ENCODE results near the gene TXN.
"Not testable (repeated sequence)": the region's sequence is repeated elsewhere in the genome, so short reads cannot be mapped to it uniquely, and the experiment has no call there.

TXN gene

DNA sequence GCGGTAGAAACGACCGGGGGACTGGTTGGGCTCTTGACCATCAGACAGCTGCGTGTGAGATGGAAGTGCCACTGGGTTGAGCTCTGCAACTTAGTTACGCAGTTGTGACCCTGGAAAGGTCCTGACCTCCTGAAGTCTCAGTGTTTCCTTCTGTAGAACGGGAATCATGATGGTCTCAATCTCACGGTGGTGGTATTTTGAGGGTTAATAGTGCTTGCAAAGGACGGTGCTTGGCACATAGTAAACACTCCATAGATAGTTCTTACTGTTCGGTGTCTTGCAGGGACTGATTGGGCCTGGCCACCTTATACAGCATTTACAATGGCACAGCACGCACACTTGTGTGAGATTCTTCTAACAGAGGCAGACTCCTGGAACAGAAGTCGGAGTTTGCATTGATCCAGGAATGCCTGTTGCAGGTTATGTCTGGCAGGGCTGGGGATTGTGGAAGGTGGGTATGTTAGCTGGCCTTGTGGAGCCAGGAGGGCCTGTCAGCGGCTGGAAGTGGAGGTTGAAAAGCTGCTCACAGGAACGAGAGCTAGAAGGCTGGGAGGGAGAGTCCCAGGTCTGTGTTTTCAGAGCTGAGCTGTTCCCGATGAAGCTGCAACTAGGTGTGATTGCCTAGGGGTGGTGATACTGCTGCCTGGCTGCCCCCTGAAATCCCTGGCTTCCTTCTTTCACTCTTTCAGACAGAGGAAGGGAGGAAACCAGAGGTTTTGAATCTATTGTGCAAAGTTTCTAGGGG, 962 bp upstream of the TXN start:
- no peak for DNase-seq

DNA sequence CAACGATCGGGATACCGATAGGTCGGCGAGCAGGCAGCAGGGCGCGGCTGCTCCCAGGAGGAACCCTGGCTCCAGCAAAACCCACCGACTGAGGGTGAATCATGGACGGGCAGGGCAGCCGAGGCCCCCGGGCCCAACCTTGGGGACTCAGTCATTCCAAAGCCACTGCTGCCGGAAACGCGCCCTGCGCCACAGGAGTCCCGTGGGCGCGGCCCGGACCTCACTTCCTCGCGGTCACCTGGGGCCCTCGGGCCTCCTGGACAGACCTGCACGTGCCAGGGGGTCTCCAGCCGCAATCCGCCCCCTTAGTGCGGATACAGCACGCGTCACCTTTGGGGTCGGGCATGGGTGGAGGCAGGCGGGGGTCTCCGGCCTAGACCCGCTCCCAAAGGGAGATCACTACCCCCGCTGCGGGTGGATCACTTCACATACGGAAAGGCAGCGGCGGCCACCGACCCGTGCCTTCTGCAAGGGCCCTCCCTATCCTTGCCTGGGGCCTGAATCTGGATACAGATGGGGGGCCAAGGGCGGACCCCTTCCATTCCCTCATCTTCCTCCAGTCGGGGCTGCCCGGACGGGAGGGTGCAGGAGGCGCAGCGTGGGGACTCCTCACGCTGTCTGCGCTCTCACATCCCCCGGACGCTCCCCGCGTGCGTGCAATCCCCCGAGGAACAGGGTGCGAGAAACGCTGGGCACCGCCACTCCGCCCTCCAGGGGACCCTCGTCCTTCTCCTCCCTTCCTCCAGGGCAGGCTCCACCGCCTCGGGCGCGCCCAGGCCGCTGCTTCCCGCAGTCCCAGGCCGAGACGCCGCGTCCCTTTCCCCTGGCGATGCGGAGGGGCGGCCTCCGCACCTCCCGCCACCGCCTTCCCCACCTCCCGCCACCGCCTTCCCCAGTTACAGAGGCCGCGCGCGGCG, 586 bp downstream of the TXN start:
- peak; percentile 29 for DNase-seq

GRCh38 chr9:110255034-110255462, 1.3 kb downstream of the TXN start:
- no peak for DNase-seq

DNA sequence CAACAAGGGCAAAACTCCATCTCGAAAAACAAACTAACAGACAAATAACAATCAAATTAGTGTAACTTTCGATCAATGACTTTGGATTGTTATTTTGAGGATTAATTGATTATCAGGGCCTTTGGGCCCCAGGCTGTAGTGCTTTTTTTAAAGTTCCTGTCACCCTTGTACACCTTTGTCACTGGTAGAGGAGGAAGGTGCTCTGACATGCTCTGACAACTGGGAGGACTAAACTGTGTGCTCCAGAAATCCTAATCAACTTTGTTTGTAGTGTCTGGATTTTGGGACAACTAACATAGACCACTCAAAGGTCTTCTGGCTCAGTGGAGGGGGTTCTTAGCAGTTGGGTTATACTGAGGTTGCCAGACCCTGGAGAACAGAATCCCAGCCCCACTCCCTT, 1.8 kb downstream of the TXN start:
- no peak for DNase-seq

DNA sequence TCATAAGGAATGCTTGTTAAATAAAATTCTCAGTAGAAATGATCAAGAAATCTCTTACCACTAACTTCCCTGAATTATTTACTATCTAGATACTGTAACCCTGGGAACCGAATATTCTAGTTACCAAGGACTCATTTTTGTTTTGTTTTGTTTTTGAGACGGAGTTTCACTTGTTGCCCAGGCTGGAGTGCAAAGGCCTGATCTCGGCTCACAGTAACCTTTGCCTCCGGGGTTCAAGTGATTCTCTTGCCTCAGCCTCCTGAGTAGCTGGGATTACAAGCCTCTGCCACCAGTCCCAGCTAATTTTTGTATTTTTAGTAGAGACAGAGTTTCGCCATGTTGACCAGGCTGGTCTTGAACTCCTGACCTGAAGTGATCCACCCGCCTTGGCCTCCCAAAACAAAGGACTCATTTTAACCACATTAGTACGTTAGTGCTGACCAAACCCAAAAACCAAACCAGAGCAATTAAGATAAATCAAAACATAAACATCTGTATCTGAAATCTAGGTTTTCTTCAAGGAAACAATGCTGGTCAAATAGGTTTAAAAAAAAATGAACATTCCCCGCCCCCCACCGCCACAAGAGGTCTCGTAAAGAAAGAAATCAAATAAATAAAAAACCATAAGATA, 3.7 kb downstream of the TXN start:
- DNase-seq = no peak

GRCh38 chr9:110251770-110252169, 4.5 kb downstream of the TXN start:
- not testable (repeated sequence) for DNase-seq

DNA sequence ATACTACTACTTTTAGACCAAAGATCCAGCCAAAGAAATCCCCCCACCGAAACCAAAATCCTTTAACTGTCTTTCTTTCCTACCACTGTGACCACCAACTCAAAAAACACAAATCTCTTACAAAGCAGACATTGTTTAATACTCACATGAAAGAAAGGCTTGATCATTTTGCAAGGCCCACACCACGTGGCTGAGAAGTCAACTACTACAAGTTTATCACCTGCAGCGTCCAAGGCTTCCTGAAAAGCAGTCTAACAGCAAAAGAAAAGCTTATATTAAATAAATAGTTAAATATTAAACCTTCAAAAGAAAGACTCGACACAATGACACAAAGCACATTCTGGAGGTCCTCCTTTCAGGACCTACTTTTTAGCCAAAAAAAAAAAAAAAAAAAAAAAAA, 5.1 kb downstream of the TXN start:
- no peak for DNase-seq

- DNase-seq = no peak
These were observed 6.7 kb downstream of the TXN start for GRCh38 chr9:110249603-110250002.

GRCh38 chr9:110248361-110248760, 7.9 kb downstream of the TXN start:
- no peak for DNase-seq

DNA sequence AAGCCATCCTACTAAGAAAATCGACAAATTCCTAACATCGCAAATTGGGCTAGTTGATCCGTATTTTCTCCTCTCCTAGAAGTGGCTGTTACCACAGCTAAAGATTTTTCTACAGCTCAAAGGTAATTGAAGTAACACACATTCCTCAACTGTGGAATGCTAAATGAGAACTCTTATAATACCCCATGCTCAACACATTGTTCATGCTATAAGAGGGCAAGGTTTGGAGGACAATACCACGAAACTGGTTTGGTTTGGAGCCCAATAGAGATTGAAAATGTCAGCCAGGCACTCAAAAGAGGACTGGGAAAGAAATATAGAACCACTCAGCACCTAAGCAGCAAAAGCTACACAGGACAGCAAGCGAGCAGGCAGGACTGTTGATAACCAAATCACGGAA, 10.1 kb downstream of the TXN start:
- no peak for DNase-seq

- DNase-seq = no peak
These were observed 11.7 kb downstream of the TXN start for GRCh38 chr9:110244616-110245015.

GRCh38 chr9:110241858-110242321, 14.4 kb downstream of the TXN start:
- no peak for DNase-seq

- no peak for DNase-seq
These were observed 14.9 kb downstream of the TXN start for GRCh38 chr9:110241260-110241857.

DNA sequence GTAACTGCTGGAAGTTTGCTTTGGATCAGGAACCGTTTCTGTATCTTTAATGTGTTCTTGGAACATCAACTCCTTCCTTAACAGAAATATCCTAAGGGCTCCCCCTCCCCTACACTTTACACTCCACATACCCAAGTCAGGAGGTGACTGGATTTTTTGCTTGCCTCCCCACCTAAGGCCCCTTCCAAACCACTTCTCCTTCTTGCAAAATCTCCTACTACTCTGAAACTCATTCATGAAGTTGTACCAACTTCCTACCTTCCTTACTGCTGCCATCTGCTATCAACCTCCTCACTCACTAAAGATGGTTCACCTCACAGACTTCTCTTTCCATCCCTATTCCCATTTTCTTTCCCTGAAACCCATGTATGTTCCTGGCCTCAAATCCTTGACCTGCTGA, 16.1 kb downstream of the TXN start:
- DNase-seq = no peak

DNA sequence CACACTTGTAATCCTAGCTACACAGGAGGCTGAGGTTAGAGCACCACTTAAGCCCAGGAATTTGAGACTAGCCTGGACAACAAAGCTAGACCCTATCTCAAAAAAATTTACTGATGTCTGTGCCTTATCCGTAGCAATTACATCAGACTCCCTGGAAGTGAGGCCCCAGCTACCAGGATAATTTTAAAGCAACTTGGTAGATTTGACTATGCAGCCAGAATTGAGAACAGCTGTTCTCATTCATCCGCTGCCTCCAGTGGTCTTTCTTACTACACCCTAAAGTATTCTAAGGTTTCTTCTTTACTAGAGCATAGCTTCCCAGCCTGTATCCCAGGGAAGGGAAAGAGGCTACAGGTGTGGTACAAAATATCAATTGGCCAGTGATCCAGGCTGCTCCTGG, 28.0 kb downstream of the TXN start:
- no peak for DNase-seq

- no peak for DNase-seq
These were observed 31.7 kb downstream of the TXN start for GRCh38 chr9:110224583-110224982.

- no peak for DNase-seq
These were observed 35.5 kb downstream of the TXN start for GRCh38 chr9:110220809-110221208.

DNA sequence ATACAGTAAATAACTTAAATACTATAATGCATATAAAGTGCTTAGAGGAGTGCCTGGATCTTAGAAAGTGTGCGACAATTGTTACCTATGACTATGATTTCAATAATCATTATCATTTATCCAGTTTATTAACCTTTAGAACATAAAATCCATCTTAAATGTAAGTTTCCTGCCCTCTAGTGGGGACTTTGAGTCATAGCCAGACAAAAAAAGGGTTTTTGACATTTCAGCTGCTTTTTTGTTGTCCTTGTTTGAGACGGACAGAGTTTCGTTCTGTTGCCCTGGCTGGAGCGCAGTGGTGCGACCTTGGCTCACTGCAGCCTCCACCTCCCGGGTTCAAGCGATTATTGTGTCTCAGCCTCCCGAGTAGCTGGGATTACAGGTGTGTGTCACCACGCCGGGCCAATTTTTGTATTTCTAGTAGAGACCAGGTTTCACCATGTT, 38.6 kb downstream of the TXN start:
- DNase-seq = no peak

- DNase-seq = no peak
These were observed 41.5 kb downstream of the TXN start for GRCh38 chr9:110214586-110215355.

- no peak for DNase-seq
These were observed 42.2 kb downstream of the TXN start for GRCh38 chr9:110214090-110214489.

GRCh38 chr9:110213413-110214044, 42.8 kb downstream of the TXN start:
- DNase-seq = no peak

DNA sequence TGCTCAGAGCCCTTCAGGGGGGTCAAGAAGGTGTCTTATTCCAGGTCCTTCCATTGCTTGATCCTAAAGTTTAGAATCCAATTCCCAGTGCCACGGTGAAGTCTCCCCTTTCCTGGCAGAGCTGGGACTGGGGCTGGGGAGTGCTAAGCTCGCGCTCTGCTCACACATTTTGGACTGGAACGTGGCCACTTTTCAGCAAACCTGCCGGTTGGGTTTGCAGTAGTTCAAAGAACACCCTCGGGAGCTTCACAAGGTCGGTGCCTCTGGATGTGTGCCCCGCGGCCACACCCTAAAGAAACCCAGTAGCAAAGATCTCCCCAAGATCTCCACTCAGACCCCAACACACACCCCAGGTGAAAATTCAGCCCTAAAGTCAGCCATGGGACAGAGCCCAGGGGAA, 48.3 kb downstream of the TXN start, which contains the start of gene C9orf152:
C9orf152 (minus strand) TSS at position 129 of the 400 bp plus-strand sequence. CDS start 580 bp downstream, outside the sequence.
- DNase-seq = no peak
